HEK293 (cell line): ENCODE data around the gene IL16.

ENCODE experiments used
- CTCF ChIA-PET: fragments of 350-600 bp; formaldehyde crosslinking; extraction: SDS; loops from one replicate; lab custom pipeline; 2021; ENCODE audit warnings: antibody characterized with exemption; lab: Yijun Ruan, JAX
- POLR2A ChIA-PET: fragments of 300-600 bp; formaldehyde crosslinking; extraction: SDS; loops from one replicate; lab custom pipeline; 2020; ENCODE audit warnings: antibody characterized with exemption, inconsistent platforms; lab: Yijun Ruan, JAX
- H3K27ac ChIP-seq: fragments of 200-500 bp; sonication (Bioruptor generic); 2 replicates; pipeline ENCODE4 v1.5.1; 2014; ENCODE audit warnings: low read depth, low read length, control low read depth, inconsistent platforms; ENCODE audit errors: extremely low read depth
- H3K36me3 ChIP-seq, 2 experiments: fragments of 200-500 bp in 1 of 2; sonication (Bioruptor generic) in 1 of 2; 1 replicate in 1 of 2; 2 replicates in 1 of 2; pipeline ENCODE4 v1.5.1; 2014 to 2017; ENCODE audit warnings: inconsistent platforms in 2 of 2, low read length in 2 of 2; ENCODE audit not compliant: control insufficient read depth in 2 of 2, insufficient read depth in 1 of 2
- H3K4me1 ChIP-seq: fragments of 200-500 bp; sonication (Bioruptor generic); 2 replicates; pipeline ENCODE4 v1.5.1; 2014; ENCODE audit warnings: mild to moderate bottlenecking, low read length, inconsistent platforms; ENCODE audit not compliant: control insufficient read depth, insufficient read depth
- H3K4me3 ChIP-seq: 2 replicates; pipeline ENCODE4 v1.5.1; 2011; ENCODE audit warnings: low read depth, mild to moderate bottlenecking, control low read depth, low read length, moderate library complexity
- H3K9me3 ChIP-seq: fragments of 200-500 bp; sonication (Bioruptor generic); 2 replicates; pipeline ENCODE4 v1.5.1; 2014; ENCODE audit warnings: low read depth, low read length, inconsistent platforms; ENCODE audit not compliant: control insufficient read depth, insufficient read depth
- INSM2 ChIP-seq: fragments of 450-650 bp; formaldehyde crosslinking; IDR thresholded peaks from 2 replicates; pipeline ENCODE4 v1.5.1; 2016; ENCODE audit warnings: missing biosample characterization, missing genetic modification characterization
- KLF16 ChIP-seq: fragments of 450-650 bp; formaldehyde crosslinking; IDR thresholded peaks from 2 replicates; pipeline ENCODE4 v1.5.1; 2017; ENCODE audit warnings: missing biosample characterization, missing genetic modification characterization
- KLF7 ChIP-seq: fragments of 450-650 bp; formaldehyde crosslinking; IDR thresholded peaks from 2 replicates; pipeline ENCODE4 v1.5.1; 2016; ENCODE audit warnings: missing biosample characterization, missing genetic modification characterization, borderline replicate concordance
- OSR2 ChIP-seq: fragments of 450-650 bp; formaldehyde crosslinking; IDR thresholded peaks from 2 replicates; pipeline ENCODE4 v1.5.1; 2016; ENCODE audit warnings: missing biosample characterization, missing genetic modification characterization
- PRDM2 ChIP-seq: fragments of 450-650 bp; formaldehyde crosslinking; IDR thresholded peaks from 2 replicates; pipeline ENCODE4 v1.5.1; 2016; ENCODE audit warnings: missing biosample characterization, missing genetic modification characterization, borderline replicate concordance
- ZBTB8A ChIP-seq: fragments of 450-650 bp; formaldehyde crosslinking; IDR thresholded peaks from 2 replicates; pipeline ENCODE4 v1.5.1; 2016; ENCODE audit warnings: missing biosample characterization, missing genetic modification characterization
- ZFP69B ChIP-seq: fragments of 450-650 bp; formaldehyde crosslinking; IDR thresholded peaks from 2 replicates; pipeline ENCODE4 v1.5.1; 2016; ENCODE audit warnings: missing biosample characterization, missing genetic modification characterization
- ZNF114 ChIP-seq: fragments of 450-650 bp; formaldehyde crosslinking; IDR thresholded peaks from 2 replicates; pipeline ENCODE4 v1.5.0; 2017; ENCODE audit warnings: missing biosample characterization, missing genetic modification characterization
- ZNF133 ChIP-seq: fragments of 450-650 bp; formaldehyde crosslinking; IDR thresholded peaks from 2 replicates; pipeline ENCODE4 v1.5.1; 2016; ENCODE audit warnings: missing biosample characterization, missing genetic modification characterization
- ZNF16 ChIP-seq: fragments of 450-650 bp; formaldehyde crosslinking; IDR thresholded peaks from 2 replicates; pipeline ENCODE4 v1.5.1; 2016; ENCODE audit warnings: low read depth, missing biosample characterization, missing genetic modification characterization
- ZNF169 ChIP-seq: fragments of 450-650 bp; formaldehyde crosslinking; IDR thresholded peaks from 2 replicates; pipeline ENCODE4 v1.5.1; 2016; ENCODE audit warnings: missing biosample characterization, missing genetic modification characterization
- ZNF174 ChIP-seq: fragments of 450-650 bp; formaldehyde crosslinking; IDR thresholded peaks from 2 replicates; pipeline ENCODE4 v1.5.0; 2017; ENCODE audit warnings: missing biosample characterization, mild to moderate bottlenecking, missing genetic modification characterization
- ZNF24 ChIP-seq: fragments of 450-650 bp; formaldehyde crosslinking; IDR thresholded peaks from 2 replicates; pipeline ENCODE4 v1.5.1; 2016; ENCODE audit warnings: missing biosample characterization, missing genetic modification characterization
- ZNF280C ChIP-seq: fragments of 450-650 bp; formaldehyde crosslinking; IDR thresholded peaks from 2 replicates; pipeline ENCODE4 v1.5.1; 2016; ENCODE audit warnings: missing biosample characterization, missing genetic modification characterization
- ZNF391 ChIP-seq: fragments of 450-650 bp; formaldehyde crosslinking; IDR thresholded peaks from 2 replicates; pipeline ENCODE4 v1.5.1; 2016; ENCODE audit warnings: low read depth, missing biosample characterization, missing genetic modification characterization, borderline replicate concordance
- ZNF398 ChIP-seq: fragments of 450-650 bp; formaldehyde crosslinking; IDR thresholded peaks from 2 replicates; pipeline ENCODE4 v1.5.1; 2017; ENCODE audit warnings: missing biosample characterization, missing genetic modification characterization
- ZNF423 ChIP-seq: fragments of 450-650 bp; formaldehyde crosslinking; IDR thresholded peaks from 2 replicates; pipeline ENCODE4 v1.5.1; 2016; ENCODE audit warnings: missing biosample characterization, missing genetic modification characterization
- ZNF549 ChIP-seq: fragments of 450-650 bp; IDR thresholded peaks from 2 replicates; pipeline ENCODE4 v1.5.1; 2018; ENCODE audit warnings: missing biosample characterization, missing genetic modification characterization, mild to moderate bottlenecking, inconsistent platforms, moderate library complexity
- ZNF571 ChIP-seq: fragments of 450-650 bp; formaldehyde crosslinking; IDR thresholded peaks from 2 replicates; pipeline ENCODE4 v1.5.0; 2017; ENCODE audit warnings: missing biosample characterization, missing genetic modification characterization
- ZNF624 ChIP-seq: fragments of 450-650 bp; formaldehyde crosslinking; IDR thresholded peaks from 2 replicates; pipeline ENCODE4 v1.5.1; 2017; ENCODE audit warnings: missing biosample characterization, missing genetic modification characterization
- ZNF626 ChIP-seq: fragments of 450-650 bp; sonication (Bioruptor Pico); formaldehyde crosslinking; IDR thresholded peaks from 2 replicates; pipeline ENCODE4 v1.5.1; 2018; ENCODE audit warnings: missing biosample characterization, missing genetic modification characterization, inconsistent platforms
- ZNF639 ChIP-seq: fragments of 450-650 bp; formaldehyde crosslinking; IDR thresholded peaks from 2 replicates; pipeline ENCODE4 v1.5.1; 2016; ENCODE audit warnings: missing biosample characterization, missing genetic modification characterization
- ZNF768 ChIP-seq: fragments of 450-650 bp; formaldehyde crosslinking; IDR thresholded peaks from 2 replicates; pipeline ENCODE4 v1.5.1; 2018; ENCODE audit warnings: missing biosample characterization, mild to moderate bottlenecking, missing genetic modification characterization

The IL16 gene

GRCh38 chr15:81331600-81331999 lies 134.9 kb downstream of the IL16 start:
- ChIA-PET CTCF (interaction anchor here (1.1 to 1.5 kb wide), 2 partner anchors 56 to 66 kb away, joined by 3 to 5 read pairs; no protein-coding TSS in a partner anchor), POLR2A (interaction anchor here (1.4 kb wide), 1 partner anchor 8 kb away, joined by 4 read pairs; the partner anchor contains the start of gene STARD5)
- no peaks in the 10 kb centered on the region for H3K9me3 ChIP-seq
- no peak overlapping the region for H3K4me3 ChIP-seq
- no peak overlapping the region for H3K27ac ChIP-seq
- TF ChIP-seq ZNF114 (tag by site-specific recombination) (no peak), ZNF169 (no peak), ZNF626 (tag by site-specific recombination) (no peak), PRDM2 (tag by site-specific recombination) (no peak), ZNF398 (tag by site-specific recombination) (no peak), ZNF24 (tag by site-specific recombination) (no peak)
- H3K36me3 ChIP-seq: no peaks in the 10 kb centered on the region
- H3K4me1 ChIP-seq: no peaks in the 10 kb centered on the region

GRCh38 chr15:81332326-81332725 lies 135.6 kb downstream of the IL16 start:
- ChIA-PET CTCF (interaction anchor here (0.7 kb wide), 1 partner anchor 220 kb away, joined by 3 read pairs; no protein-coding TSS in a partner anchor), POLR2A (interaction anchor here (1.4 kb wide), 1 partner anchor 8 kb away, joined by 4 read pairs; the partner anchor contains the start of gene STARD5)
- no peaks in the 10 kb centered on the region for H3K9me3 ChIP-seq
- H3K4me3 ChIP-seq: no peak overlapping the region
- H3K27ac ChIP-seq: no peak overlapping the region
- H3K36me3 ChIP-seq: no peaks in the 10 kb centered on the region
- H3K4me1 ChIP-seq: no peaks in the 10 kb centered on the region
- TF ChIP-seq OSR2 (tag by site-specific recombination): no peak
- TF ChIP-seq ZNF768: no peak
- TF ChIP-seq ZBTB8A: no peak
- TF ChIP-seq ZNF549: no peak
- TF ChIP-seq KLF16 (tag by site-specific recombination): no peak
- no peak for TF ChIP-seq KLF7 (tag by site-specific recombination)
- TF ChIP-seq ZNF174 (tag by site-specific recombination): no peak
- no peak for TF ChIP-seq ZNF391 (tag by site-specific recombination)
- TF ChIP-seq ZNF639 (tag by site-specific recombination): no peak
- no peak for TF ChIP-seq ZNF423 (tag by site-specific recombination)
- TF ChIP-seq ZNF133 (tag by site-specific recombination): no peak
- TF ChIP-seq ZNF571 (tag by site-specific recombination): no peak
- TF ChIP-seq ZNF16 (tag by site-specific recombination): no peak
- no peak for TF ChIP-seq ZNF624
- TF ChIP-seq ZNF280C (tag by site-specific recombination): no peak
- no peak for TF ChIP-seq INSM2 (tag by site-specific recombination)
- TF ChIP-seq ZFP69B: no peak
